HG02763 (cell line): ENCODE data around the gene FDXACB1.

Experiments used
- ATAC-seq: cut with Tn5 transposase; IDR thresholded peaks from one replicate; pipeline ENCODE4 v1.9.1; 2021; ENCODE audit warnings: mild to moderate bottlenecking, moderate library complexity; ENCODE audit not compliant: unreplicated experiment

The FDXACB1 gene

DNA sequence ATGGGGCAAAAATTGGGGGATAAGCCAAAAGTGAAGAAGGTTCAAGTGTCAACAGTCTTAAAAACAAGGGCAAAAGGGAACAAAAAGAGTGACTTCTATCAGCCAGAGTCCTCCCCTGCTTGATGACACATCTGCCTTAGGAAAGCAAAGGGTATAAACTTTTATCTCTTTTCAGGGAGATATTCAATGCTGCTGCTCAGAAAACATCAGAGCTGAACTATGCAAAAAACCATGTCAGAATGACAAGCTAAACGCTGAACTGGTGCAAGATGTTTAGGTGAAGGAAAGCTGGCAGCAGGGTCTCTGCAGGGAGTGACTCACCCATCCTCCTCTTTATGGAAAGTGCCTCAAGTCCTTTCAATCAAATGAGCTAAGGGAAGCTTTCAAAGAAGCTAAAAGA, 32.3 kb downstream of the FDXACB1 start:
- ATAC-seq = no peak

DNA sequence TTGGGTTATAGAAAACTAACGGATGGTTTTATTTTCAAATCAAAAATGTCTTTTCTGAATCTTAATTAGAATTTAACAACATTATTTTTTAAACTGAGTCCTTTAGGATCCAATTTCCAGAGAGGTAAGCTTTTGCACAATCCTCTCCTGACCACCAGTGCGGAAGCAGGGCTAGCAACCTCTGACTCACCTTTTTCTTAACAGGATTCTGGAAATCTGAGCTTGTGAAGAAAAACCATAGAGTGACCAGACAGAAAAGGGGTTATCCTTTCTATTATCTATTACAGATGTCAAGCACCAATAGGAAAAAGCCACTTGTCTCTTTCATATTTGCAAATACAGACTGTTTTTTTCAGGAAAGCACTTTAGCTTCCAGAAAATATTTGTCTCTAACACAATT, 32.9 kb downstream of the FDXACB1 start:
- no peak for ATAC-seq

DNA sequence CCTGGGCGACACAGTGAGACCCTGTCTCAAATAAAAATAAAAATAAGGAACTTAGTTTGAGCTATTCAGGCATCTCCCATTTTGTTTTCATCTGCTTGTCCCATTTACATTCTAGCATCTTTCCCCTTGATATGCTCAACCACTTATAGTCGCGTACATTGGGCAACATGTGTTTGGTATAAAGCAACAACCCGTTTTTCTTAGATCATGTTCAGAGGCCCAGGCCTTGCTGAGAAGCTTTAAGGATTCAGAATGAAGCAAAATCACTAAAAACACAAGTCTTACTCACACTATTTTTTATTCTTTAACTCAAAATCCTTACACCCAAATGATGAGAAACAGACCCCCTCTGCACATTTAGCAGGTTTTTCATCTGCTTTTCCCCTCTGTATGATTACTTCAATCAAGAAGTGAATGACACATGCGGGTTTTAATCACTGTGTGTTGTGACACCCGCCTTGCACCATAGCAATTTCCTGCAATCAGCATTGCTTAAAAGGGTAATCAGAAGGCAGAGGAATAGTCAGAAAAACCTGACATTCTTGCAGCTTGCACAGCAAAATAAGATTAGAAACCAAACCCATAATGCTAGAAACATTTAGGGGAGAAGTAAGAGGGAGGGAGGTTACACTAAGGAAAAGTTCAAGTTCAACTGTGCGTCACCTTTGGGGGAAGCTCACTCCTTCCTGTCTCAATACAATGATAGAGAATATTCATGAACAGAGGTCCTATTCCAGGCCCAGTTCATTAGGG, 33.5 kb downstream of the FDXACB1 start:
- ATAC-seq = no peak

DNA sequence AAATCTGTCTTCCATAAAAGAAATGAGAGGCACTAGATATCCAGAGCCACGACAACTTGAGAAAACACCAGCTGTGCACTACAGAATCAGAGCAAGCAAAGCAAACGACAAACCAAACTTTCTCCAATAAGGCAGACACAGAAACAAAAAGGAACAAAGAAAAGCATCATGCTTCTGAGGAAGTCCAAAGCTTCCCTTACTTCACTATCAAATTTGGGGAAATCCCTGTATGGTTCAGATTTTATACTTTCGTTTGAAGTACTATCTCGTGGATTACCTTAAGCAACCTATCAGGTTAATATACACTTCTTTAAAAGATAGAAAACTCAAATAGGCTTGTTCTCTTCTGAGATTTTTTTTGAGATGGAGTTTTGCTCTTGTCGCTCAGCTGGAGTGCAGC, 35.3 kb downstream of the FDXACB1 start:
- ATAC-seq = no peak

DNA sequence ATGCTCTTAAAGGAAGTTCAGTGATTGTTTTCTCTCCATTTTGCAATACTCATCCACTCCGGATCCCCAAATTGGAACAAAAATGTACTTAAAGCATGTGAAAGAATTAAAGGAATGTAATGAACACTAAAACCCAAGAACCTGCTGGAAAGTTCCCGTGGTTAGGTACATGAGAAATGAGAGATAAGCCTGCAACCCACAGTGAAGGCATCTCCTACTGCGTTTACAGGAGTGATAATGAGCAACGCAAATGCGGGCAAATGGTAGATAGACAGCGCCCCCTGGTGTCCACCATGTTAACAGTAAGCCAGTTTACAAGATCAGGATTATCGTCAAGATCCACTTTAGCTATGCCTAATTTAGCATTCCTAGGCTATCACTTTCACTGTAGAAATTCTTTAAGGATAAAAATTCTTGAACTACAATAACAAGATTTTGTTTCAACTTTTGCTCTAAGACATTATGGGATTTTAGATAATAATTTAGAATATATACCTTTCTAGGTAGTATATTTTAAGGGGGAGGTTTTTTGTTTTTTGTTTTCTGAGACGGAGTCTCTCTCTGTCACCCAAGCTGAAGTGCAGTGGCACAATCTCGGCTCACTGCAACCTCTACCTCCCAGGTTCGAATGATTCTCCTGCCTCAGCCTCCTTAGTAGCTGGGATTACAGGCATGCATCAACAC, 37.5 kb downstream of the FDXACB1 start:
- no peak for ATAC-seq

DNA sequence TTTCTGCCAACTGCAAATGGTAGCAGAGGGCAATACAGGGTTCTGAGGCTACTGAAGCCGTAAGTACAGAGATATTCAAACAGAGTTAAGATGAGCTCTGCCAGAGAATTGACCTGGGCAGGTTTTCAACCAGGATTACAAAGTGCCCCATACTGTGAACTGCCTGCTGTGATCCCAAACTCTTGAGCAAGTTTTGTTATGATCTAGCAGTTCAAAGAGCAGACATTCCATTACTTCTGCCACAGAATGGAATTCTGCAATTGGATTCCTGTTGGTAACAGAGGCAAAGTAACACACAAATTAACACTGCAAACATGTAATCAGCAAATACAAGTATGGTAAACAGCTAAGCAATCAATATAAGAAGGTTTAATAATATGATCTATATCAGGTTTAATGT, 38.8 kb downstream of the FDXACB1 start:
- no peak for ATAC-seq

DNA sequence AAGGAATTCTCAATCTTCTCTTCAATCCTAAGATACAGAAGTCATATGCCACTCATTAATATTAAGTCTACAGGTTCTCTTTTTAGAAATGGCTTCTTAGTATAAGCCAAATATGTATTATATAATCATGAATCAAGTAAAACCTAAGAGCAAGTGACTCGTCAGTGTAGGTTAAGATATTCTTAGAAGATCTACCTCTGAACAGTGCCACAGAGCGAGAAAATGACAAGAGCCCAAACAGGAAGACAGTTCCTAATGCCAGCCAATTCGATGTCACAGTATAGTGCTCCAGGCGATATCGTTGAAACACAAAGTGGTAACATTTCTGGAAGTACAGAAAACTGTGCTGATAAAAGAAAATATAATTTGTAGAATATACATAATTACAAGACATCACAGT, 40.9 kb downstream of the FDXACB1 start:
- no peak for ATAC-seq

DNA sequence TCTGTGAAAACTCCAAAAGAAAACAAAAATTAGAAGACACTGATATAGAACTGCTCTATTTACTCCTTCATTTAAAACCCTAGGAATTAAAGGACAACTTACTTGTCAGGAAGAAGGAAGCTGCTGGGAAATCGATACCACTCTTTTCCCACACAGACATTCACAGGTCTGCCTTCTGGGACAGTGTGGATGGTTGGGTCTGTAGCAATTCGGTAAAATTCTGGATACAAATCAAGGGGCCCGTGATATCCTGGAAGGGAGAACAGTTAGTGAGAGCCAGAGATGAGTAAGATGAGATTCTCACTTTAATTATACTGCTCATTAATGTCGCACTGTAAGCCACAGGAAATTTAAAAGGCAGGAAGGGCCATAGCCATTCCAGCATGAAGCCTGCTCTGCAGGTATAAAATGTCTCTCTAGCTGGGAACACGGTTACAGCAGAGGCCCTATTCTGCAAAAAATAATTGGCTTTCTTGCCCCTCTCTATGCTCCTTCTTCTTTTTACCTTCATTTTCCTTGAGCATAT, 41.5 kb downstream of the FDXACB1 start:
- no peak for ATAC-seq

DNA sequence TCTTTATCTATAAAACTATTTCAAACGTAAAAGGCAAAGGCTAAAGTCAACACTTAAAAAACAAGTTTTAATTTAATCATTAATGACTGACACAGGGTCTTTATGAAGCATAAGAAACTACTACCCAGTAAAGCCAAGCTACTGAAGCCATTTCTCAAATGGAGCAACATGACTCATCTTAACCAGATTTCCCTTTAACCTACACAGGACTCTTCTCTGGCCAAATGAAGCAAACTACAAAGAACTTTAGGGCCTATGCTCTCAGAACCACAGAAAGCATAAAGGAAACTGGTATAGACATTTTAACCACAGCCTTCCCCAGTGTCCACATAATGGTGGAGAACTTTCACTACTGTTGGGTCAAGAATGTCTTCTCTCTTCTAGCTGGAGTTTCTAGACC, 42.2 kb downstream of the FDXACB1 start:
- ATAC-seq = peak; percentile 51

DNA sequence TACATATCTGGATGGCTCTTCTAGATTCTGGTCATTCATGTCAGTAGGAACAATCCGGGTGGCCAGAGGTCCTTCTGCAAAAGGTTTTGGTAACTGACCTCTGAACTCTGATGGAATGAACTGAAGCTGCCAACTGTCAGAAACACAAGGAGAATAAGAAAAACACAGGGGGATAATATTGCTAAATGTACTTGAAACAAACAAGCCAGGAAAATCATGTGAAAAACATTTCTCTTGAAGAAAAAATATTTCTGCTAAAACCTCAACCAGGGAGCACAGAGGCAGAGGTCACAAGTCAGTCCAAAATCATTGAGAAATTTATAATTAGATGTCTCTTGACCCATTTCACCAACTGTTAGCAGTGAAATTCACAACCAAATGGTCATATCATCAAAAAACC, 42.8 kb downstream of the FDXACB1 start:
- ATAC-seq = no peak

DNA sequence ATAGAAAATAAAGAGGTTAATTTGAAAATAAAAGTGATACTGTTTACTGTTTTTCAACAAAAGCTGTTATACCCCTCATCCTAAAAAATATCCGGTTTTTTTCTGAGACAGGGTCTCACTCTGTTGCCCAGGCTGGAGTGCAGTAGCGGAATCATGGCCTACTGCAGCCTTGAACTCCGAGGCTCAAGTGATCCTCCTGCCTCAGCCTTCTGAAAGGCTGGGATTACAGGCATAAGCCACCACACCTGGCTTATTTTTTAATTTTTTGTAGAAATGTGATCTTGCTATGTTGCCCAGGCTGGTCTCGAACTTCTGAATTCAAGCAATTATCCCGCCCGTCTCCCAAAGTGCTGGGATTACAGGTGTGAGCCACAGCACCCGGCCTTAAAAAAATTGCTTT, 43.3 kb downstream of the FDXACB1 start:
- ATAC-seq = no peak

DNA sequence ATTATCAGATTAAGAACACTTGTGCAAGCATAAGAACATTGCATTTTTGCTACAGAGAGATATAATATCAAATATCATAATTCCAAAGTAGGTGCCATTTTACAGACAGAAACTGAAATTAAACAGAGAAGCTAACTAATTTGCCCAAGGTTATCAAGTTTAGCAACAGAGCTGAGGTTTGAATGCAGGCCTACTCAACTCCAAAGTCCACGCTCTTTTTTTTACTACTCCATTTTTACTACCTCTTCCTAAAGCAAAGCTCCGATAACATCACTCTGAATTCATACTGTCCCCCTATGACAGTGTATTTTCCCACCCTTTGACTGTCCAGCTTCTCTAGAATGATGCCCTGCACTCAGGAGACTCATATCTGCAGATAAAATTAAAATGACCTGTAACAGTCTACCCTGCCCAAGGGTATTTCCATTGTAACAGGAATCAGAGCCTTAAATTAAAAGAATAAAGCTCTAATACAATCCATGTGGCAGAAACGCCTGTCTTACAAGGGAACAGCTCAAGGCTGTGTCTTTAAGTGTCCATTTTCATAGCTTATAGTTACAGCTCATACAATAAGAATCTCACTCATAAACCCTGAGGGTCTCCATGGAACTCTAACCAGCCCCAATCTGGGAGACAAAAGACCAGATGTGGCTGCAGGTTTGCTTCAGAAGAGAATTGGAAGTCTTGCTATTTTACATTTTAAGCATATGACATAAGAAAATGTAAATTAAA, 44.4 kb downstream of the FDXACB1 start:
- no peak for ATAC-seq

DNA sequence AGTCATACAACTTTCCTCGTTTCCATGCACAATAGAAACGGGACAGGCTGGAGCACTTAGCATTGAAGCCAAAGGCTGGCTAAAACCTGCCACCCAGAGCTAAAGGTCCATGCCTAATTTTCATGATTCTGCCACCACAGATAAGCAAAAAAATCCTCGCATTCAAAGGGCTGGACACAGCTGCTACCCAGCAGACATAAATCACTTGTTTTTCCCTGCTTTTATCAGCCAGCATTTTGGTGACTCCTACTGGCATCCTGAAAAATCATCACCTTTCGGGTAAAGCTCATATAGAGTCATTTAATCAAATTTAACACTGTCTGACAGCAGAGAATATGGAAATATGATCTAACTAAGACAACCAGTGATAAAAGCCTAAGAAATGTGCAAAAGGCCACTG, 45.4 kb downstream of the FDXACB1 start:
- no peak for ATAC-seq

DNA sequence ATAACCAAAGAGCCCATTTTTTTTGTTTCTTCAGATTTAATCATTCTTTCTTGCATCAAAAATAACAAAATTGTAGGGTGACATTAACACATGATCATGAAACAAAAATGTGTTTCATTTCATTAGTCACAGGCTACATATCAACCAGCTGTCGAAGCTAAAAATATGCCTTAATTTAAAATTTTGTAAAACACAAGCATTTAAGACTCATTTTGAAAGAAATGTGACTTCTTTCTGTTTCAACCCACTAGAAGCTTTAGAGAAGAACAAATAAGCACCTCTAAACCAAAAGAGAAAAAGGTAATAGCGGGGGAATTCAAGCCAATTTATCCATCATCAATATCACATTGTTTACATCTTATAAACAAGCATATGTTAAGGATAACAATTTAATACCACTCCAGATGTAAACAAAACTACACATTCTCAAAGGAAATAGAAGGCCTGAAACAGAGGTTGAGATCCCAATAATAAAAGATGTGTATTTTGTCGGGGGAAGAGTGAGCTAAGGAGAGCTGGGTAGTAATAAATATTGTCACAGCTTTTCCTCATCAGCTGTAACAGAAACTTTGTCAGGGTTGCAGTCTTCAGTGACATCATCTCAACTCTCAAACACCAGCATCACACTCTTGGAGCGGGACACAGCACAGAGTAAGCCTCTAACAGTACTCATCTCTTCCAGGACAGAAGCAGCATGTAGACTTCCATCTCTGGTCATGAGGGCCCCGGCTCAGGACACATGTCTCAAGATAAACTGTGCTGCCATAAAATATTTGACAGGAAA, 49.6 kb downstream of the FDXACB1 start:
- no peak for ATAC-seq

DNA sequence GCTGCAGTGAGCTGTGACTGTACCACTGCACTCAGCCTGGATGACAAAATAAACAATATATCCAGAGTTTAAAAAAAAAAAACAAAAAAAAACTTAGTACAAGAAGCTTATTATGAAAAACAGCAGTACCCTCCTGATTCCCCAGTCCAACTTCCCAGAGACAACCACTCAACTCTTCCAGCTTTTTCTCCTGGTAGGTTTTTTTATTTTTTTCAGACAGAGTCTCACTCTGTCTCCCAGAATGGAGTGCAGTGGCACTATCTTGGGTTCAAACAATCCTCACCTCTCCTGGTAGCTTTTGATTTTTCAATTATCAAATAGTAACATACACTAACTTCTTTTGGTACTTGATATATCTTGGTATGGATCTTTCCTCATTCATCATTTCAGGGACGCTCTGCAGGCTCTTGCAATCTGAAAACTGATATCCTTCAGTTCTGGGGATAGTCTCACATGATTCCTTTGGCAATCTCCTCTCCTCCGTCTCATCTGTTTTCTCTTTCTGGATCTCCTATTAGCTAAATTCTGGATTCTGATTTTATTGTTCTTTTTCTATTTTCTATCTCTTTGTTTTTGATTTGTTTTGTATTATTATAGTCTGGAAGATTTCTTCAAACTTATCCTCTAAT, 52.5 kb downstream of the FDXACB1 start:
- no peak for ATAC-seq
